ENCODE results near the gene CSGALNACT2. TPM values are rescaled to one million over a fixed set of nuclear protein-coding genes. Genes with fewer than 3 reads are reported as not detected.

Gene CSGALNACT2
- total RNA-seq, 1 experiment from 2014 or later: 8.9 TPM

GRCh38 chr10:43170491-43170890, 32.2 kb downstream of the CSGALNACT2 start:
- Histone ChIP-seq H3K79me1 (ENCODE audit: insufficient read depth, low read depth, low read length, poor library complexity, severe bottlenecking) (no peaks in the 10 kb centered on the region), H4K5ac (ENCODE audit: insufficient read length, low read depth, low read length) (no peak overlapping the region), H3K27me3 (ENCODE audit: insufficient read depth, low read length) (no peaks in the 10 kb centered on the region), H2AK5ac (ENCODE audit: insufficient read length, low read length) (no peak overlapping the region), H4K20me1 (ENCODE audit: control insufficient read depth, insufficient read depth, insufficient read length) (no peaks in the 10 kb centered on the region), H2BK12ac (ENCODE audit: insufficient read length, low read depth, low read length) (no peak overlapping the region), H3K27ac (ENCODE audit: insufficient read length, low read depth, low read length) (no peak overlapping the region), H2BK15ac (ENCODE audit: low read depth, low read length) (no peak overlapping the region), H3K4ac (ENCODE audit: low read depth, low read length) (no peak overlapping the region), H2AFZ (ENCODE audit: low read length) (no peak overlapping the region), H2BK120ac (ENCODE audit: low read depth, low read length, poor library complexity, severe bottlenecking) (no peak overlapping the region), H3K23me2 (ENCODE audit: insufficient read length, low read depth, low read length, poor library complexity, severe bottlenecking) (no peaks in the 10 kb centered on the region), H3K18ac (ENCODE audit: insufficient read length, low read depth, low read length) (no peak overlapping the region), H4K8ac (replicated peaks; ENCODE audit: insufficient read length, low read depth, low read length) (no peak overlapping the region), H3K14ac (ENCODE audit: insufficient read depth, low read length) (no peak overlapping the region), H2BK5ac (ENCODE audit: insufficient read length, low read length) (no peak overlapping the region), H3K9ac (ENCODE audit: extremely low read depth, insufficient read length, low read length) (no peak overlapping the region), H4K91ac (ENCODE audit: insufficient read length, low read depth, low read length) (no peak overlapping the region), H3K79me2 (ENCODE audit: insufficient read depth, low read length) (no peaks in the 10 kb centered on the region), H3K23ac (ENCODE audit: insufficient read length, low read depth, low read length) (no peak overlapping the region), H3T11ph (ENCODE audit: low read length) (no peak overlapping the region), H3K4me2 (ENCODE audit: insufficient read depth, insufficient read length, low read length) (no peak overlapping the region), H2BK20ac (ENCODE audit: low read depth, low read length, poor library complexity, severe bottlenecking) (no peak overlapping the region), H3K56ac (ENCODE audit: insufficient read length, low read depth, low read length) (no peak overlapping the region), H3K4me1 (ENCODE audit: insufficient read depth, low read length) (no peaks in the 10 kb centered on the region), H3K9me3 (ENCODE audit: control insufficient read depth, low read depth, low read length) (no peaks in the 10 kb centered on the region)
- peaks cover 0 to 2% (median 0%) of the 10 kb centered on the region in 3 experiments; a peak in 1 of 7 replicates for H3K36me3 Mint-ChIP-seq (ENCODE audit: insufficient read depth in 1 of 3, low read depth in 3 of 3)
- no peaks in the 10 kb centered on the region for H3K9me3 Mint-ChIP-seq
- DNase-seq: no peak
- peak; percentile 53 for TF ChIP-seq CTCF (conservative IDR thresholded peaks at IDR 0.05)
- H3K27me3 Mint-ChIP-seq (ENCODE audit: low read depth): no peaks in the 10 kb centered on the region
- peaks cover 6 to 9% of the 10 kb centered on the region in 2 experiments; a peak in 2 of 4 replicates for H3K4me1 Mint-ChIP-seq
- no peak overlapping the region for H3K27ac Mint-ChIP-seq
- no CpG with 5 or more reads among the region's 2 CpGs for WGBS (ENCODE audit: extremely low coverage, insufficient read length, low lambda C conversion rate)
- H3K4me3 Mint-ChIP-seq: no peak overlapping the region
